Left ventricle myocardium superior (tissue), 1 donor: ENCODE measurements around the gene DDI2. TPM values are rescaled to one million over a fixed set of nuclear protein-coding genes. Genes with fewer than 3 reads are reported as not detected.
"Not testable (repeated sequence)": the region's sequence is repeated elsewhere in the genome, so short reads cannot be mapped to it uniquely, and the experiment has no call there.

Experiments
- ATAC-seq: fragments of 200-7000 bp; cut with Tn5 transposase; one replicate; pipeline ENCODE4 v1.9.1; 2020; ENCODE audit warnings: mild to moderate bottlenecking, moderate library complexity
- DNase-seq: peaks from one replicate; pipeline ENCODE4 v3.0.0-alpha.2; 2020
- intact Hi-C: fragments of 100-400 bp; cut with micrococcal nuclease; formaldehyde crosslinking; loops from one replicate; pipeline ENCODE4 v1.11.0; 2022
- total RNA-seq: library from RNA; stranded (reverse); fragmentation: NEBNext Ultra II Directional; extraction: Animal tissue kit (Norgen Biotek cat#: 25700); gene quantifications from one replicate; pipeline ENCODE4 v1.2.1, GENCODE V29; 2021
- donor health status: DM: no; HTN: yes; CAD: no; lungs with severe emphysema.

Gene DDI2
- total RNA-seq, 1 donor from 2014 or later: 21.9 TPM

- ATAC-seq, intact Hi-C loops, DNase-seq: not testable (repeated sequence)
Observed at GRCh38 chr1:15603966-15604282, 13.3 kb upstream of the DDI2 start.

- DNase-seq, intact Hi-C loops: not testable (repeated sequence)
Observed at GRCh38 chr1:15604400-15604799, 12.9 kb upstream of the DDI2 start.

GRCh38 chr1:15605398-15606383 lies 11.6 kb upstream of the DDI2 start:
- ATAC-seq: no peak
- no peak for DNase-seq
- intact Hi-C loops: no loop called here

More at GRCh38 chr1:15604400-15604799, 12.9 kb upstream of the DDI2 start:
- ATAC-seq: not testable (repeated sequence)

GRCh38 chr1:15609631-15610030 lies 7.6 kb upstream of the DDI2 start:
- ATAC-seq (no peak), DNase-seq (no peak)
- intact Hi-C loops: no loop called here

GRCh38 chr1:15610167-15610566 lies 7.1 kb upstream of the DDI2 start:
- ATAC-seq (no peak), DNase-seq (no peak)
- intact Hi-C loops: no loop called here

GRCh38 chr1:15616373-15617172 lies 685 bp upstream of the DDI2 start:
- intact Hi-C loops: no loop called here
- ATAC-seq: peak; percentile 22

GRCh38 chr1:15618077-15618654 lies 908 bp downstream of the DDI2 start:
- no peak for ATAC-seq
- intact Hi-C loops: no loop called here
- DNase-seq: no peak

More at GRCh38 chr1:15616373-15617172, 685 bp upstream of the DDI2 start:
- DNase-seq: peak; percentile 42

- intact Hi-C loops: no loop called here
- DNase-seq (no peak), ATAC-seq (no peak)
Observed at GRCh38 chr1:15618655-15619525, 1.6 kb downstream of the DDI2 start.

GRCh38 chr1:15620155-15620545 lies 2.9 kb downstream of the DDI2 start:
- intact Hi-C loops: no loop called here
- peak; percentile 16 for ATAC-seq

GRCh38 chr1:15620902-15621682 lies 3.8 kb downstream of the DDI2 start:
- intact Hi-C loops: no loop called here
- DNase-seq (no peak), ATAC-seq (peak; percentile 14)

More at GRCh38 chr1:15620155-15620545, 2.9 kb downstream of the DDI2 start:
- DNase-seq: no peak

GRCh38 chr1:15621975-15622374 lies 4.7 kb downstream of the DDI2 start:
- intact Hi-C loops: no loop called here
- ATAC-seq (no peak), DNase-seq (no peak)

GRCh38 chr1:15622712-15623373 lies 5.6 kb downstream of the DDI2 start:
- DNase-seq (no peak), ATAC-seq (no peak)
- intact Hi-C loops: no loop called here

- intact Hi-C loops: no loop called here
- DNase-seq: no peak
- ATAC-seq: no peak
Observed at GRCh38 chr1:15623435-15623834, 6.2 kb downstream of the DDI2 start.

- DNase-seq: no peak
- intact Hi-C loops: no loop called here
- no peak for ATAC-seq
Observed at GRCh38 chr1:15624133-15624714, 7.0 kb downstream of the DDI2 start.

GRCh38 chr1:15625056-15625917 lies 8.0 kb downstream of the DDI2 start:
- DNase-seq (no peak), ATAC-seq (no peak)
- intact Hi-C loops: no loop called here

GRCh38 chr1:15626269-15626950 lies 9.2 kb downstream of the DDI2 start:
- ATAC-seq: no peak

More at GRCh38 chr1:15626269-15626950, 9.2 kb downstream of the DDI2 start:
- intact Hi-C loops: no loop called here
- no peak for DNase-seq
